Germinal center (tissue), 1 donor: Measurements from ENCODE around the gene DDIAS.
"Not testable (repeated sequence)": the region's sequence is repeated elsewhere in the genome, so short reads cannot be mapped to it uniquely, and the experiment has no call there.

Experiments used
- DNase-seq: peaks from one replicate; pipeline ENCODE4 v3.0.0; 2012; ENCODE audit warnings: mixed read lengths, low spot score

DDIAS gene

GRCh38 chr11:82890936-82891335 is 10.6 kb upstream of the DDIAS start:
- no peak for DNase-seq

- no peak for DNase-seq
Measured at GRCh38 chr11:82892611-82893169, 8.8 kb upstream of the DDIAS start.

- peak; percentile 74 for DNase-seq
Measured at GRCh38 chr11:82895437-82896091, 6.0 kb upstream of the DDIAS start.

GRCh38 chr11:82896183-82896582 is 5.4 kb upstream of the DDIAS start:
- DNase-seq = no peak

GRCh38 chr11:82898241-82898640 is 3.3 kb upstream of the DDIAS start:
- DNase-seq = no peak

- peak; percentile 23 for DNase-seq
Measured at GRCh38 chr11:82899186-82899820, 2.2 kb upstream of the DDIAS start.

- DNase-seq = no peak
Measured at GRCh38 chr11:82899957-82900276, 1.6 kb upstream of the DDIAS start.

- DNase-seq = peak; percentile 89
Measured at GRCh38 chr11:82900277-82901164, 1.0 kb upstream of the DDIAS start, which contains the start of gene PRCP. Gene PRCP (minus strand): TSS chr11:82900430. CDS start chr11:82900402, 28 bp downstream.

- DNase-seq = no peak
Measured at GRCh38 chr11:82901922-82902485, 468 bp downstream of the DDIAS start.

GRCh38 chr11:82902880-82903279 is 1.3 kb downstream of the DDIAS start:
- no peak for DNase-seq

GRCh38 chr11:82903843-82904586 is 2.5 kb downstream of the DDIAS start:
- no peak for DNase-seq

- DNase-seq = no peak
Measured at GRCh38 chr11:82906236-82906635, 4.7 kb downstream of the DDIAS start.

GRCh38 chr11:82906931-82907330 is 5.4 kb downstream of the DDIAS start:
- DNase-seq = no peak

GRCh38 chr11:82907371-82907770 is 5.8 kb downstream of the DDIAS start:
- no peak for DNase-seq

GRCh38 chr11:82908311-82908710 is 6.8 kb downstream of the DDIAS start:
- DNase-seq = no peak

GRCh38 chr11:82909015-82909640 is 7.6 kb downstream of the DDIAS start:
- no peak for DNase-seq

- not testable (repeated sequence) for DNase-seq
Measured at GRCh38 chr11:82919786-82920185, 18.2 kb downstream of the DDIAS start.

GRCh38 chr11:82920227-82920626 is 18.7 kb downstream of the DDIAS start:
- not testable (repeated sequence) for DNase-seq

GRCh38 chr11:82922396-82923173 is 21.0 kb downstream of the DDIAS start:
- DNase-seq = not testable (repeated sequence)

GRCh38 chr11:82924522-82925224 is 23.1 kb downstream of the DDIAS start:
- no peak for DNase-seq
